HepG2 (cell line): ENCODE data around the gene GLE1. TPM values are rescaled to one million over a fixed set of nuclear protein-coding genes. Genes with fewer than 3 reads are reported as not detected.

ENCODE experiments used
- polyA plus RNA-seq, 8 experiments: library from polyadenylated mRNA; depleted of rRNA in 3 of 8; stranded (reverse) in 7 of 8; unstranded in 1 of 8; fragments of >200 nt; fragmentation: Illumina TruSeq in 4 of 8; extraction: Trizol in 4 of 8; gene quantifications; 2 replicates each; pipeline versions ENCODE4 v1.2.1 to v1.2.3, GENCODE V29; 2011 to 2016; ENCODE audit warnings: low read depth in 4 of 8, missing spikeins in 1 of 8, mixed read lengths in 1 of 8; ENCODE audit not compliant: insufficient read depth in 1 of 8
- small RNA-seq, 3 experiments: library from RNA; depleted of rRNA; stranded (forward); fragments of <200 nt; gene quantifications; one replicate each; pipeline ENCODE3, GENCODE V24; 2012; ENCODE audit warnings: low read depth in 2 of 3, low replicate concordance in 1 of 3; ENCODE audit not compliant: insufficient read length in 3 of 3, insufficient read depth in 2 of 3
- total RNA-seq, 5 experiments: library from RNA; depleted of rRNA; stranded (reverse); fragments of >200 nt; fragmentation: Illumina TruSeq; extraction: Trizol; gene quantifications; 2 replicates each; pipeline ENCODE4 v1.2.3, GENCODE V29; 2016; ENCODE audit warnings: low read depth in 1 of 5

Gene GLE1
- total and polyA plus RNA-seq, 2 of the 13 experiments (the other 11 are each of a cell fraction or from before 2014, with no cell fraction given): 14.7 to 28.8 TPM

Small RNAs within 50 kb of the gene (small RNA-seq; reads per million reads assigned to genes)
- 0 reads per million in 3 experiments for gene RNU7-171P

Other genes with a start within 250 kb of the GLE1 start
- 35.4 and 45.8 TPM in 2 replicates for gene GOLGA2, start 228.7 kb upstream of the GLE1 start, total RNA-seq (2016; rRNA removed; fragmentation: Illumina TruSeq; extraction: Trizol)
- gene GOLGA2, start 228.7 kb upstream of the GLE1 start, polyA plus RNA-seq (2011; rRNA removed): 43.0 and 45.3 TPM in 2 replicates
- 39.2 and 46.5 TPM in 2 replicates for gene SWI5, start 228.4 kb upstream of the GLE1 start, total RNA-seq (2016; rRNA removed; fragmentation: Illumina TruSeq; extraction: Trizol)
- 41.0 and 48.7 TPM in 2 replicates for gene SWI5, start 228.4 kb upstream of the GLE1 start, polyA plus RNA-seq (2011; rRNA removed)
- gene TRUB2, start 182.3 kb upstream of the GLE1 start, total RNA-seq (2016; rRNA removed; fragmentation: Illumina TruSeq; extraction: Trizol): 41.2 and 57.8 TPM in 2 replicates
- 22.3 and 26.5 TPM in 2 replicates for gene TRUB2, start 182.3 kb upstream of the GLE1 start, polyA plus RNA-seq (2011; rRNA removed)
- gene COQ4, start 181.9 kb upstream of the GLE1 start, total RNA-seq (2016; rRNA removed; fragmentation: Illumina TruSeq; extraction: Trizol): 16.2 and 26.1 TPM in 2 replicates
- gene COQ4, start 181.9 kb upstream of the GLE1 start, polyA plus RNA-seq (2011; rRNA removed): 36.0 and 37.5 TPM in 2 replicates
- gene SLC27A4, start 164.2 kb upstream of the GLE1 start, total RNA-seq (2016; rRNA removed; fragmentation: Illumina TruSeq; extraction: Trizol): 9.3 and 18.8 TPM in 2 replicates
- 10.6 and 16.9 TPM in 2 replicates for gene SLC27A4, start 164.2 kb upstream of the GLE1 start, polyA plus RNA-seq (2011; rRNA removed)
- 37.1 and 42.1 TPM in 2 replicates for gene URM1, start 133.3 kb upstream of the GLE1 start, total RNA-seq (2016; rRNA removed; fragmentation: Illumina TruSeq; extraction: Trizol)
- gene URM1, start 133.3 kb upstream of the GLE1 start, polyA plus RNA-seq (2011; rRNA removed): 41.3 and 51.5 TPM in 2 replicates
- 4.2 and 9.0 TPM in 2 replicates for gene CERCAM, start 83.9 kb upstream of the GLE1 start, total RNA-seq (2016; rRNA removed; fragmentation: Illumina TruSeq; extraction: Trizol)
- gene CERCAM, start 83.9 kb upstream of the GLE1 start, polyA plus RNA-seq (2011; rRNA removed): 17.1 and 19.6 TPM in 2 replicates
- 28.3 and 31.3 TPM in 2 replicates for gene ODF2, start 48.7 kb upstream of the GLE1 start, total RNA-seq (2016; rRNA removed; fragmentation: Illumina TruSeq; extraction: Trizol)
- 9.8 and 10.0 TPM in 2 replicates for gene ODF2, start 48.7 kb upstream of the GLE1 start, polyA plus RNA-seq (2011; rRNA removed)
- 23.5 and 106 TPM in 2 replicates for gene SPTAN1, start 47.9 kb downstream of the GLE1 start, total RNA-seq (2016; rRNA removed; fragmentation: Illumina TruSeq; extraction: Trizol)
- 111 and 132 TPM in 2 replicates for gene SPTAN1, start 47.9 kb downstream of the GLE1 start, polyA plus RNA-seq (2011; rRNA removed)
- 31.1 and 40.2 TPM in 2 replicates for gene DYNC2I2, start 152.1 kb downstream of the GLE1 start, total RNA-seq (2016; rRNA removed; fragmentation: Illumina TruSeq; extraction: Trizol)
- gene DYNC2I2, start 152.1 kb downstream of the GLE1 start, polyA plus RNA-seq (2011; rRNA removed): 12.5 and 13.7 TPM in 2 replicates
- 611 and 724 TPM in 2 replicates for gene SET, start 184.5 kb downstream of the GLE1 start, total RNA-seq (2016; rRNA removed; fragmentation: Illumina TruSeq; extraction: Trizol)
- gene SET, start 184.5 kb downstream of the GLE1 start, polyA plus RNA-seq (2011; rRNA removed): 72.8 and 94.2 TPM in 2 replicates
- gene PKN3, start 197.8 kb downstream of the GLE1 start, total RNA-seq (2016; rRNA removed; fragmentation: Illumina TruSeq; extraction: Trizol): 8.3 and 13.2 TPM in 2 replicates
- 9.2 and 10.5 TPM in 2 replicates for gene PKN3, start 197.8 kb downstream of the GLE1 start, polyA plus RNA-seq (2011; rRNA removed)
- gene ZDHHC12, start 219.4 kb downstream of the GLE1 start, total RNA-seq (2016; rRNA removed; fragmentation: Illumina TruSeq; extraction: Trizol): 18.3 and 28.0 TPM in 2 replicates
- gene ZDHHC12, start 219.4 kb downstream of the GLE1 start, polyA plus RNA-seq (2011; rRNA removed): 25.4 and 29.8 TPM in 2 replicates